Smooth muscle cell (in vitro differentiated cells): ENCODE data around the gene GRAMD1A. TPM values are rescaled to one million over a fixed set of nuclear protein-coding genes. Genes with fewer than 3 reads are reported as not detected.

ENCODE experiments used
- DNase-seq: peaks from one replicate; lab custom pipeline; 2025; ENCODE audit not compliant: unreplicated experiment; lab: John Stamatoyannopoulos, UW
- H2AFZ ChIP-seq: fragments of 200-600 bp; sonication (generic); 2 replicates; pipeline ENCODE4 v1.6.0; 2016; ENCODE audit warnings: antibody characterized with exemption, low read depth, mild to moderate bottlenecking
- H3F3A ChIP-seq: fragments of 200-600 bp; sonication (generic); 2 replicates; pipeline ENCODE4 v1.6.0; 2017; ENCODE audit warnings: antibody characterized with exemption, low read depth
- H3K27ac ChIP-seq: fragments of 200-600 bp; sonication (generic); 2 replicates; pipeline ENCODE4 v1.5.1; 2016; ENCODE audit warnings: low read depth, mild to moderate bottlenecking
- H3K27me3 ChIP-seq: fragments of 200-600 bp; sonication (generic); 2 replicates; pipeline ENCODE4 v1.6.1; 2016; ENCODE audit warnings: low read depth, mild to moderate bottlenecking
- H3K36me3 ChIP-seq: fragments of 200-600 bp; sonication (generic); 2 replicates; pipeline ENCODE4 v1.5.1; 2016; ENCODE audit warnings: low read depth
- H3K4me1 ChIP-seq: fragments of 200-600 bp; sonication (generic); 2 replicates; pipeline ENCODE4 v1.5.1; 2016; ENCODE audit warnings: low read depth
- H3K4me2 ChIP-seq: fragments of 200-600 bp; sonication (generic); 2 replicates; pipeline ENCODE4 v1.6.0; 2016; ENCODE audit warnings: mild to moderate bottlenecking
- H3K4me3 ChIP-seq: fragments of 200-600 bp; sonication (generic); 2 replicates; pipeline ENCODE4 v1.5.1; 2016; ENCODE audit warnings: mild to moderate bottlenecking
- H3K79me2 ChIP-seq: fragments of 200-600 bp; sonication (generic); 2 replicates; pipeline ENCODE4 v1.6.0; 2016; ENCODE audit warnings: low read depth, mild to moderate bottlenecking
- H3K9ac ChIP-seq: fragments of 200-600 bp; sonication (generic); 2 replicates; pipeline ENCODE4 v1.6.0; 2016; ENCODE audit warnings: low read depth
- H3K9me3 ChIP-seq: fragments of 200-600 bp; sonication (generic); replicated peaks from 2 replicates; pipeline ENCODE4 v1.5.1; 2016; ENCODE audit warnings: low read depth
- H4K20me1 ChIP-seq: fragments of 200-600 bp; sonication (generic); 2 replicates; pipeline ENCODE4 v1.6.0; 2016; ENCODE audit warnings: low read depth
- WGBS: methylation state at CpG from one replicate; pipeline ENCODE4 v1.1.7; 2016; ENCODE audit warnings: low lambda C conversion rate; 5-methylcytosine and 5-hydroxymethylcytosine counted together
- polyA plus RNA-seq: library from polyadenylated mRNA; unstranded; fragments of >200 nt; fragmentation: Nextera tagmentation; extraction: Ambion mirVana; gene quantifications from 2 replicates; pipeline ENCODE4 v1.2.1, GENCODE V29; 2016
- total RNA-seq: library from RNA; depleted of rRNA; stranded (reverse); fragments of >200 nt; gene quantifications from 2 replicates; pipeline ENCODE4 v1.2.3, GENCODE V29; 2014
- TF ChIP-seq, protein P1 (sequence below): fragments of 200-600 bp; sonication (generic); IDR thresholded peaks from 2 replicates; pipeline ENCODE4 v1.5.1; 2017; ENCODE audit warnings: borderline replicate concordance, mild to moderate bottlenecking, antibody characterized with exemption; ENCODE audit not compliant: insufficient read depth, poor library complexity, severe bottlenecking

GRAMD1A gene
- total and polyA plus RNA-seq, 2 experiments from 2014 or later = 27.6 to 59.6 TPM

DNA sequence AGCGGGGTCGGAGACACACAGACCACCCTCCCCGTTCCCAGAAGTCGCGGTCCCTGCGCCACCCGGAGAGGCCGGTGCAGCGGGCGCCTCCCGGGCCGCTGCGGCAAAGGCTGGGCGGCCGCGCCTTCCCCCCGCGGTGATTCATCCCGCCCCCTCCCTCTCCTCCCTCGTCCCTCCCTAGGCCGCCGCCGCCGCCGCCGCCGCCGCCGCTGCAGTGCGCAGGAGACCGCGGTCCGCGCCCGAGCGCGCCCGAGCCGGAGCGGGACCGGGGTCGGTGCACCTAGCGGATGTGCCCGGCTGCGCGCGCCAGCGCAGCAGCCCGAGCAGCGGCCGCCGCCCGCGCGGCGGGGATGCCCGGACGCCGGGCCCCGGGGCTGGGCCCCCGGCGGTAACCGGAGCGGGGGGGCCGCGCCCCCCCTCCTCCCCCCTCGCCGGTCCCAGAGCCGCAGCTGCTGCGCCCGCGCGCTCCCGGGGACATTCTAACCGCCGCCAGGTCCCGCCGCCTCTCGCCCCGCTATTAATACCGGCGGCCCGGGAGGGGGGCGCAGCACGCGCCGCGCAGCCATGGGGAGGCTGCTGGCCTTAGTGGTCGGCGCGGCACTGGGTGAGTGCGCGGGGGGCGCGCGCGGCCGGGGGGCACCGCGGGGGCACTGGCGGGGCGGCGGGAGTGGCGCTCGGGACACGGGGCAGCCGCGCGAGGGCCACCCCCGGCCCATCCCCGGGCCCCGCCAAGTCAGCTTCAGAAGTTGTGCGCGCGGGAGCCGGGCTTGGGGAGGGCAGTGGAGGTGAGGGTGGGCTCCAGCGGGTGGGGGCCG, 30.3 kb downstream of the GRAMD1A start, which contains the start of gene SCN1B:
SCN1B (plus strand) TSS at position 214 of the 815 bp plus-strand sequence; CDS start at position 565, 351 bp downstream.
- Histone ChIP-seq H3K9ac (no peak within 1 kb of the TSS), H3K27me3 (peaks cover 16% of the 10 kb centered on the region), H3K27ac (no peak within 1 kb of the TSS), H4K20me1 (peaks cover 7% of the 10 kb centered on the region), H3K36me3 (no peaks in the 10 kb centered on the region), H3K4me1 (no peaks in the 10 kb centered on the region), H3K79me2 (no peaks in the 10 kb centered on the region), H3F3A (no peaks in the 10 kb centered on the region), H2AFZ (no peak within 1 kb of the TSS), H3K4me2 (peak within 1 kb of the TSS; percentile 96), H3K4me3 (peak within 1 kb of the TSS; percentile 48), H3K9me3 (no peaks in the 10 kb centered on the region)
- peak; percentile 18 for DNase-seq
- TF ChIP-seq, protein P1, sequence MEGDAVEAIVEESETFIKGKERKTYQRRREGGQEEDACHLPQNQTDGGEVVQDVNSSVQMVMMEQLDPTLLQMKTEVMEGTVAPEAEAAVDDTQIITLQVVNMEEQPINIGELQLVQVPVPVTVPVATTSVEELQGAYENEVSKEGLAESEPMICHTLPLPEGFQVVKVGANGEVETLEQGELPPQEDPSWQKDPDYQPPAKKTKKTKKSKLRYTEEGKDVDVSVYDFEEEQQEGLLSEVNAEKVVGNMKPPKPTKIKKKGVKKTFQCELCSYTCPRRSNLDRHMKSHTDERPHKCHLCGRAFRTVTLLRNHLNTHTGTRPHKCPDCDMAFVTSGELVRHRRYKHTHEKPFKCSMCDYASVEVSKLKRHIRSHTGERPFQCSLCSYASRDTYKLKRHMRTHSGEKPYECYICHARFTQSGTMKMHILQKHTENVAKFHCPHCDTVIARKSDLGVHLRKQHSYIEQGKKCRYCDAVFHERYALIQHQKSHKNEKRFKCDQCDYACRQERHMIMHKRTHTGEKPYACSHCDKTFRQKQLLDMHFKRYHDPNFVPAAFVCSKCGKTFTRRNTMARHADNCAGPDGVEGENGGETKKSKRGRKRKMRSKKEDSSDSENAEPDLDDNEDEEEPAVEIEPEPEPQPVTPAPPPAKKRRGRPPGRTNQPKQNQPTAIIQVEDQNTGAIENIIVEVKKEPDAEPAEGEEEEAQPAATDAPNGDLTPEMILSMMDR = no peak
- 2% methylated on average over 32 of the region's 118 CpGs for WGBS

DNA sequence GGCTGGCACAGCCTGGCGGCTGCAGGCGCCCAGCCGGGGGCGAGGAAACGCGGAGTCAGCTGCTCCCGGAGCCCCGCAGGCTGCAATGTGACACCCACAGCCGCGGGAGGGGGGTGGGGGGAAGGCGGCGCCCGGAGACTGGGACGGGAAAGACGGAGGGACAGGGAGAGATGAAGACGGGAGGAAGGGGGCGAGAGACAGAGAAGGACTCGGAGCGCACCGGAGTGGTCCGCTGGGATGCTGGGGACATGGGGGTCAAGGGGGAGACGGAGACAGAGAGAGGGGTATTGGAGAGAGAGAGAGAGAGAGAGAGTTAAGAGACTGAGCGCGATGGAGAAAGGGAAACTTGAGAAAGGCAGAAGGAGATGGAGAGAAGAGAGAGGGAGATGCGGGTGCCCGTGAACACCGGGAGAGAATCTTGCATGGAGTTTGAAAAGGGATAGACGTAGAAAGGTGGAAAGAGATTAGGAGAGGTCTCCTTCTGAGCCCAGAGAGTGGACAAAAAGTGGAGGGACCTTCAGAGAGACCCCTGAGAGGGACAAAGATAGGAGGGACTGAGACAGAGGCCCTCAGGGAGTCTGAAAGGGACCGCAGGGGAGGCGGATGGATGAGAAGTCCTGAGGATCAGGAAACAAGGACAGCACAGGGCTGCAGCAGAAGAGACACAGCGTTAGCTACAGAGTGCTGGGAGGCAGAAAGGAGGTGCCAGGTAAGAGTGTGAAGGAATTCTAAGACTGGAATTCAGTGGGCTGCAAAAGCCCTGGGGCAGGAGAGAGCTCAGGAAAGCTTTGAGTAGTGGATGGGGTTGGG, 31.2 kb downstream of the GRAMD1A start:
- DNase-seq = peak; percentile 10
- no peaks in the 10 kb centered on the region for H3K9me3 ChIP-seq
- H2AFZ ChIP-seq = no peak overlapping the region
- WGBS = 5% methylated on average over 18 of the region's 31 CpGs
- no peaks in the 10 kb centered on the region for H3K79me2 ChIP-seq
- H3K4me3 ChIP-seq = peak overlapping the region; percentile 48
- H3F3A ChIP-seq = no peaks in the 10 kb centered on the region
- peaks cover 7% of the 10 kb centered on the region for H4K20me1 ChIP-seq
- TF ChIP-seq, protein P1 = no peak
- peaks cover 16% of the 10 kb centered on the region for H3K27me3 ChIP-seq
- no peaks in the 10 kb centered on the region for H3K4me1 ChIP-seq
- H3K27ac ChIP-seq = no peak overlapping the region
- no peaks in the 10 kb centered on the region for H3K36me3 ChIP-seq
- peak overlapping the region; percentile 96 for H3K4me2 ChIP-seq
- H3K9ac ChIP-seq = no peak overlapping the region

DNA sequence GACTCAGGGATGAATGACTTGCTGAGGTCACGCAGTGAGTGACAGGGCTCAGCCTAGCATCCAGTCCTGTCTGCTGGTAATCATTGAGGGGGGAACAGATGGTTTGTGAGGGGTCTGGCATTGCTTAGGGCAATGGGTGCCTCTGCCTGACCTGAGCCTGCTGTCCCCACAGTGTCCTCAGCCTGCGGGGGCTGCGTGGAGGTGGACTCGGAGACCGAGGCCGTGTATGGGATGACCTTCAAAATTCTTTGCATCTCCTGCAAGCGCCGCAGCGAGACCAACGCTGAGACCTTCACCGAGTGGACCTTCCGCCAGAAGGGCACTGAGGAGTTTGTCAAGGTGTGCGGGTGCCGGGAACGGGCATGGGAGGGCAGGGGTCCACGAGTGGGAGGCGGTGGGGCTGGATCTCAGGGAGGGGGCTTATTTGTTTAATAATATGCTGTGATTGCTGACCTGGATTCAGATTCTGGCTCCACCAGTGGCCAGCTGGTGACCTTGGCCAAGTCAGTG, 32.3 kb downstream of the GRAMD1A start:
- Histone ChIP-seq H2AFZ (no peak overlapping the region), H3K79me2 (no peaks in the 10 kb centered on the region), H3K4me1 (no peaks in the 10 kb centered on the region), H3K9ac (no peak overlapping the region), H3K4me3 (no peak overlapping the region), H3K4me2 (no peak overlapping the region), H3K27ac (no peak overlapping the region), H3F3A (no peaks in the 10 kb centered on the region), H3K27me3 (peaks cover 16% of the 10 kb centered on the region), H4K20me1 (peaks cover 7% of the 10 kb centered on the region), H3K9me3 (no peaks in the 10 kb centered on the region), H3K36me3 (no peaks in the 10 kb centered on the region)
- 97% methylated on average over 15 of the region's 17 CpGs for WGBS
- no peak for DNase-seq
- TF ChIP-seq, protein P1 = no peak
